HEK293T (cell line): Measurements from ENCODE around the gene NRG2.

Experiments
- CTCF ChIA-PET: fragments of 350-600 bp; formaldehyde crosslinking; extraction: SDS; loops from one replicate; lab custom pipeline; 2021; ENCODE audit warnings: antibody characterized with exemption, inconsistent platforms; lab: Yijun Ruan, JAX
- POLR2A ChIA-PET: fragments of 350-600 bp; formaldehyde crosslinking; extraction: SDS; loops from one replicate; lab custom pipeline; 2020; ENCODE audit warnings: antibody characterized with exemption, inconsistent platforms; lab: Yijun Ruan, JAX
- DNase-seq: peaks from one replicate; pipeline ENCODE4 v3.0.0; 2012; ENCODE audit warnings: mixed read lengths; ENCODE audit errors: extremely low spot score
- ARNT ChIP-seq: fragments of 450-650 bp; IDR thresholded peaks from 2 replicates; pipeline ENCODE4 v1.6.1; 2017; ENCODE audit warnings: mild to moderate bottlenecking
- BHLHE40 ChIP-seq: fragments of 450-650 bp; IDR thresholded peaks from 2 replicates; pipeline ENCODE4 v1.6.1; 2016; ENCODE audit warnings: mild to moderate bottlenecking, moderate library complexity, borderline replicate concordance
- CTBP1 ChIP-seq: fragments of 450-650 bp; IDR thresholded peaks from 2 replicates; pipeline ENCODE4 v1.6.1; 2016; ENCODE audit warnings: borderline replicate concordance
- ELF4 ChIP-seq: fragments of 450-650 bp; IDR thresholded peaks from 2 replicates; pipeline ENCODE4 v1.6.1; 2017; ENCODE audit warnings: antibody characterized with exemption
- FOXA1 ChIP-seq: fragments of 450-650 bp; IDR thresholded peaks from 2 replicates; pipeline ENCODE4 v1.6.1; 2016; ENCODE audit warnings: mild to moderate bottlenecking
- FOXK2 ChIP-seq: fragments of 450-650 bp; IDR thresholded peaks from 2 replicates; pipeline ENCODE4 v1.6.1; 2016; ENCODE audit warnings: mild to moderate bottlenecking
- FOXM1 ChIP-seq: fragments of 450-650 bp; IDR thresholded peaks from 2 replicates; pipeline ENCODE4 v1.6.1; 2017; ENCODE audit warnings: mild to moderate bottlenecking, borderline replicate concordance
- HDGF ChIP-seq: fragments of 450-650 bp; IDR thresholded peaks from 2 replicates; pipeline ENCODE4 v1.6.1; 2017; ENCODE audit warnings: antibody characterized with exemption, borderline replicate concordance
- L3MBTL2 ChIP-seq: fragments of 450-650 bp; conservative IDR thresholded peaks from 2 replicates; pipeline ENCODE4 v1.6.1; 2016; ENCODE audit warnings: mild to moderate bottlenecking
- LEF1 ChIP-seq: fragments of 450-650 bp; IDR thresholded peaks from 2 replicates; pipeline ENCODE4 v1.6.1; 2017; ENCODE audit warnings: mild to moderate bottlenecking, borderline replicate concordance
- NFRKB ChIP-seq: fragments of 450-650 bp; IDR thresholded peaks from 2 replicates; pipeline ENCODE4 v1.6.1; 2016; ENCODE audit warnings: mild to moderate bottlenecking, moderate library complexity
- SP1 ChIP-seq: fragments of 450-650 bp; IDR thresholded peaks from 2 replicates; pipeline ENCODE4 v1.6.1; 2017
- SUZ12 ChIP-seq: fragments of 450-650 bp; IDR thresholded peaks from 2 replicates; pipeline ENCODE4 v1.6.1; 2016; ENCODE audit warnings: mild to moderate bottlenecking
- TARDBP ChIP-seq: fragments of 450-650 bp; IDR thresholded peaks from 2 replicates; pipeline ENCODE4 v1.6.1; 2016
- ZNF384 ChIP-seq: fragments of 450-650 bp; IDR thresholded peaks from 2 replicates; pipeline ENCODE4 v1.6.1; 2016
- TF ChIP-seq, protein P1 (sequence below): fragments of 450-650 bp; IDR thresholded peaks from 2 replicates; pipeline ENCODE4 v1.6.1; 2016

The NRG2 gene

GRCh38 chr5:139872851-139873794, 170.0 kb downstream of the NRG2 start:
- DNase-seq, result no peak
- POLR2A ChIA-PET, result no interaction called here
- CTCF ChIA-PET, result interaction anchor here (1.0 to 2.1 kb wide), 5 partner anchors 9 to 96 kb away, joined by 3 to 17 read pairs (median 11); no protein-coding TSS in a partner anchor
- TF ChIP-seq BHLHE40 (no peak), ELF4 (no peak), ZNF384 (no peak), SP1 (no peak), CTBP1 (no peak)

DNA sequence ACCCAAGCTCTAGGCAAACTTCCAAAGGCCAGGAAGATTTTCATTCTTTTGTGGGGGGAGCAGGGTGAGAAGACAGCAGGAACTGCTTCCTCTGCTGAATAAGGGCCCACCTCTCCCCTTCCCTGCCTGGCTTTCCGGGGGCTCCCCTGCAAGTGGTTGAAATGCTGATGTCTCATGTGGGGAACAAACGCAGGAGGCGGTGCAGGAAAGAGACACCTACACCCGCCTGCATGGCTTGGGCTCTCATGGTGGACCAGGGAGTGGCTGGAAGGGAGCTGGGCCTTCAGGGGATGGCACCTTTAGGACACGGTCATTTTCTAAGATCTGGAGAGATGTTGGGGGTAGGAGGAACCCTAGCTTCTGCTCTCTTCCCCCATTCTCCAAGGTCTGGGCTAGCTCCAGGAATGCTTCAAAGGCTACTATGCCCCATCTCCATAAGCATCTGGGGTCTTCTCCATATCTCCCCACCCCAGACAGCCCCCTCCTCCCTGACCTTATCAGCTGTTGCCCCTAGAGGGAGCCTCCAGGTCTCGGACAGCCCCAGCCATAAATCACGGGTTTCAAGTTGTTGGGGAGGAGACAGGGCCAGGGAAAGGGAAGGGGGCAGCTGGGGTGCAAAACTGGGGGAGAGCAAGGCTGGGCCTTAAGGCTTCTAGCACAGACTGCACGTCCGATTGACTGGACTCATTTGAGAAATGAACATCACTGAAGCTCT, 170.9 kb downstream of the NRG2 start:
- CTCF ChIA-PET, result interaction anchor here (1.0 to 2.1 kb wide), 6 partner anchors 9 to 97 kb away, joined by 3 to 17 read pairs (median 8); no protein-coding TSS in a partner anchor
- POLR2A ChIA-PET, result no interaction called here
- TF ChIP-seq HDGF, result no peak
- TF ChIP-seq, protein P1, sequence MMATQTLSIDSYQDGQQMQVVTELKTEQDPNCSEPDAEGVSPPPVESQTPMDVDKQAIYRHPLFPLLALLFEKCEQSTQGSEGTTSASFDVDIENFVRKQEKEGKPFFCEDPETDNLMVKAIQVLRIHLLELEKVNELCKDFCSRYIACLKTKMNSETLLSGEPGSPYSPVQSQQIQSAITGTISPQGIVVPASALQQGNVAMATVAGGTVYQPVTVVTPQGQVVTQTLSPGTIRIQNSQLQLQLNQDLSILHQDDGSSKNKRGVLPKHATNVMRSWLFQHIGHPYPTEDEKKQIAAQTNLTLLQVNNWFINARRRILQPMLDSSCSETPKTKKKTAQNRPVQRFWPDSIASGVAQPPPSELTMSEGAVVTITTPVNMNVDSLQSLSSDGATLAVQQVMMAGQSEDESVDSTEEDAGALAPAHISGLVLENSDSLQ, result peak; percentile 84
- TF ChIP-seq L3MBTL2, result no peak
- no peak for TF ChIP-seq SUZ12
- no peak for TF ChIP-seq FOXM1
- TF ChIP-seq FOXA1, result no peak
- TF ChIP-seq FOXK2, result no peak
- DNase-seq, result no peak

GRCh38 chr5:139871614-139872013, 171.5 kb downstream of the NRG2 start:
- POLR2A ChIA-PET, result no interaction called here
- TF ChIP-seq FOXM1, result no peak
- TF ChIP-seq HDGF, result no peak
- no peak for TF ChIP-seq ARNT
- TF ChIP-seq SUZ12, result no peak
- no peak for TF ChIP-seq FOXK2
- TF ChIP-seq NFRKB, result no peak
- no peak for TF ChIP-seq TARDBP
- TF ChIP-seq LEF1, result no peak
- no peak for TF ChIP-seq FOXA1
- TF ChIP-seq ELF4, result no peak
- TF ChIP-seq BHLHE40, result no peak
- TF ChIP-seq, protein P1, result no peak
- no peak for TF ChIP-seq SP1
- TF ChIP-seq L3MBTL2, result no peak
- TF ChIP-seq CTBP1, result no peak
- TF ChIP-seq ZNF384, result no peak
- CTCF ChIA-PET, result interaction anchor here (1.3 to 2.1 kb wide), 6 partner anchors 8 to 99 kb away, joined by 4 to 17 read pairs (median 10); no protein-coding TSS in a partner anchor
- DNase-seq, result no peak

DNA sequence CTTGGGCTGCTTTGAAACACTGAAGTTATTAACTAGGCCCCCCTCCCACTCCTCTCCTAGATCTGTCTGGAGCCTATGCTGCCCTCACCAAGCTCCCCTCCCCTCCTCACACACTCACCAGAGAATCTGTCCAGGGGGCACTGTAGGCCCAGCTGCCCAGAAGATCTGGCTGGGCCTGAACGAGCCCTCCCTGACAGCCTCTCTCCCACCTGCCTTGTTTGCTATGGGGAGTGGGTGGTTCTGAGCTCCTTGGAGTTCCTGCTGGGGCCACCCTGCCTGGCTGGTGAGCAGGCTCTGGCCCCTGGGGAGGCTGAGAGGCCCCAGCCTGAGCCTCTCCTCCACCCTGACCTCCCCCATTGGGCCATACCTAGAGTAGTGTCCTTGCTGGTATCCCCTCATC, 172.4 kb downstream of the NRG2 start:
- TF ChIP-seq SP1 (no peak), SUZ12 (no peak), BHLHE40 (no peak), ARNT (no peak), HDGF (no peak), L3MBTL2 (no peak), FOXA1 (no peak), ZNF384 (no peak), FOXK2 (no peak), NFRKB (no peak), FOXM1 (no peak), ELF4 (no peak), TARDBP (no peak), CTBP1 (no peak), LEF1 (no peak)
- TF ChIP-seq, protein P1, result no peak
- ChIA-PET CTCF (interaction anchor here (0.6 to 1.5 kb wide), 3 partner anchors 9 to 100 kb away, joined by 4 to 8 read pairs (median 6); no protein-coding TSS in a partner anchor), POLR2A (no interaction called here)
- DNase-seq, result no peak

DNA sequence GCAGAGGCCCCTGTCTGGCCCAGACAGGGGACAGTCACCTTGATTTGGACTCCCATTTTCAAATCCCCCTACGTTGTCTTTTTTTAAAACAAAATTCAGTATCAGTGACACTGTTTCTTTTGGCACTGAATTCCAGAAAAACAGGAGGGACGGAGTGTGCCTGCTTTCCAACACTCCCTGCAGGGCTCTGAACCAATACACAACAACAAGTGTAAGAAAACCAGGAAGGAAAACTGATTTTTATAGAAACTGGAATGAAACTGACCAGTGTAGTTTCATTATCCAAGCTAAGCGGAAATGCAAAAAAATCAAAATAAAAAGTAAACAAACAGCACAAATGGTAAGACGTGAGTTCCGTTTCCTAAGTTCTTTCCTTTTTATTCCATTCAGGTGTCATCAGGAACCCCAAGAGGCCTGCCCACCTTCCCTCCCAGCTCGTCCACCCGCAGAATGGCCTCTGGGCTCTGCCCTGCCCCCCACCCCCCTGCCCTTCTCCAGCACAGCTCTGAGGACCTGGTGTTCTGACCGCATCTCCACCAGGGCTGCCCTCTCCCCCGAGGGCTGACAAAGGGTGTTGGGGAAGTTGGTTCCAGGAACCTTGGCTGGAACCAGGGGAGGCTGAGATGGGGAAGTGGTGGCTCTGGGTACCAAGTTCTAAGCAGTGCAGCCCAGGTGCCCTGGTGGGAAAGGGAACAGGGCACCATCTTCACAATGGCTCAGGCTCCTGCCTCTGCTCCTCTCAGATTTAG, 173.9 kb downstream of the NRG2 start:
- no peak for TF ChIP-seq ZNF384
- TF ChIP-seq SP1, result no peak
- no peak for TF ChIP-seq CTBP1
- ChIA-PET POLR2A (no interaction called here), CTCF (no interaction called here)
- no peak for DNase-seq
